ENCODE data around the gene MBLAC1. TPM values are rescaled to one million over a fixed set of nuclear protein-coding genes. Genes with fewer than 3 reads are reported as not detected.

The MBLAC1 gene
- total and polyA plus RNA-seq, 4 donors, result 1.7 to 2.9 (median 2.1) TPM

GRCh38 chr7:100085515-100085914 lies 41.3 kb upstream of the MBLAC1 start:
- no peak overlapping the region for H3K27ac ChIP-seq (ENCODE audit: low read depth in 1 of 2, low read length in 1 of 2)
- TF ChIP-seq CTCF (IDR thresholded peaks at IDR 0.05; ENCODE audit: control extremely low read depth, extremely low read depth), result no peak
- no peak overlapping the region for H3K4me3 ChIP-seq
- no peak overlapping the region for H3K9ac ChIP-seq (ENCODE audit: insufficient read depth in 1 of 2, low read length in 2 of 2)
- H3K4me1 ChIP-seq (ENCODE audit: control insufficient read depth in 5 of 5, insufficient read depth in 5 of 5, low read length in 5 of 5), result peaks cover 2 to 26% (median 5%) of the 10 kb centered on the region in 5 donors
- H3K27me3 ChIP-seq (ENCODE audit: control insufficient read depth in 3 of 3, insufficient read depth in 3 of 3, low read length in 2 of 3), result no peaks in the 10 kb centered on the region
- WGBS, 2 donors, result 27 to 50% methylated on average over 3 of the region's 3 CpGs
- ATAC-seq (ENCODE audit: insufficient read depth, low FRiP score), result no peak
- no peaks in the 10 kb centered on the region for H3K9me3 ChIP-seq (ENCODE audit: control insufficient read depth in 4 of 4, insufficient read depth in 3 of 4, low read length in 3 of 4)
- peaks cover 2 to 8% (median 3%) of the 10 kb centered on the region in 4 donors for H3K36me3 ChIP-seq (ENCODE audit: control insufficient read depth in 4 of 4, insufficient read depth in 4 of 4, low read length in 4 of 4)
- DNase-seq, result no peak

GRCh38 chr7:100087055-100087750 lies 39.6 kb upstream of the MBLAC1 start:
- H3K36me3 ChIP-seq (ENCODE audit: control insufficient read depth in 4 of 4, insufficient read depth in 4 of 4, low read length in 4 of 4), result peaks cover 2 to 17% (median 15%) of the 10 kb centered on the region in 4 donors
- ATAC-seq (ENCODE audit: insufficient read depth, low FRiP score) (no peak), DNase-seq (peak in 2 of 3 donors; percentile 49 to 54)
- no peaks in the 10 kb centered on the region for H3K27me3 ChIP-seq (ENCODE audit: control insufficient read depth in 3 of 3, insufficient read depth in 3 of 3, low read length in 2 of 3)
- no peak overlapping the region for H3K27ac ChIP-seq (ENCODE audit: low read depth in 1 of 2, low read length in 1 of 2)
- H3K9ac ChIP-seq (ENCODE audit: insufficient read depth in 1 of 2, low read length in 2 of 2), result no peak overlapping the region
- TF ChIP-seq CTCF (IDR thresholded peaks at IDR 0.05; ENCODE audit: control extremely low read depth, extremely low read depth), result no peak
- H3K9me3 ChIP-seq (ENCODE audit: control insufficient read depth in 4 of 4, insufficient read depth in 3 of 4, low read length in 3 of 4), result no peaks in the 10 kb centered on the region
- WGBS, 2 donors, result 83 to 88% methylated on average over 10 of the region's 10 CpGs
- H3K4me3 ChIP-seq, result no peak overlapping the region
- peaks cover 0 to 22% (median 5%) of the 10 kb centered on the region in 5 donors for H3K4me1 ChIP-seq (ENCODE audit: control insufficient read depth in 5 of 5, insufficient read depth in 5 of 5, low read length in 5 of 5)

- ATAC-seq (ENCODE audit: insufficient read depth, low FRiP score) (no peak), DNase-seq (no peak)
- Histone ChIP-seq H3K4me3 (no peak overlapping the region), H3K27me3 (ENCODE audit: control insufficient read depth in 3 of 3, insufficient read depth in 3 of 3, low read length in 2 of 3) (no peaks in the 10 kb centered on the region), H3K27ac (ENCODE audit: low read depth in 1 of 2, low read length in 1 of 2) (peak overlapping the region; percentile 89 to 91), H3K9me3 (ENCODE audit: control insufficient read depth in 4 of 4, insufficient read depth in 3 of 4, low read length in 3 of 4) (no peaks in the 10 kb centered on the region), H3K36me3 (ENCODE audit: control insufficient read depth in 4 of 4, insufficient read depth in 4 of 4, low read length in 4 of 4) (peaks cover 2 to 24% (median 19%) of the 10 kb centered on the region in 4 donors), H3K4me1 (ENCODE audit: control insufficient read depth in 5 of 5, insufficient read depth in 5 of 5, low read length in 5 of 5) (peaks cover 0 to 18% (median 2%) of the 10 kb centered on the region in 5 donors), H3K9ac (ENCODE audit: insufficient read depth in 1 of 2, low read length in 2 of 2) (peak overlapping the region in 1 of 2 donors; percentile 66)
- 74 to 79% methylated on average over 11 of the region's 11 CpGs for WGBS, 2 donors
- TF ChIP-seq CTCF (IDR thresholded peaks at IDR 0.05; ENCODE audit: control extremely low read depth, extremely low read depth), result no peak
Observed at GRCh38 chr7:100088095-100088620, 38.6 kb upstream of the MBLAC1 start.
